ENCODE measurements around the gene TMEM170B. TPM values are rescaled to one million over a fixed set of nuclear protein-coding genes. Genes with fewer than 3 reads are reported as not detected.

The TMEM170B gene
- total and polyA plus RNA-seq, 9 of the 15 experiments (the other 6 are each of a cell fraction or from before 2014, with no cell fraction given) = 0.03 to 0.11 (median 0.07) TPM

- H3K9me3 ChIP-seq (replicated peaks; ENCODE audit: control insufficient read depth, insufficient read depth, low read depth, low read length) = no peaks in the 10 kb centered on the region
- WGBS (ENCODE audit: insufficient coverage, low coverage, missing lambda C conversion rate) = 3% methylated on average over 7 of the region's 7 CpGs
- BruUV-seq (replicated peaks) = no TSS peak
- no peak for DNase-seq (ENCODE audit: extremely low read depth in 1 of 4, low spot score in 3 of 4)
- H4K20me1 ChIP-seq (replicated peaks; ENCODE audit: control insufficient read depth, insufficient read depth, low read length) = no peaks in the 10 kb centered on the region
- no peak overlapping the region for H2AFZ ChIP-seq (ENCODE audit: low read depth, low read length)
- TF ChIP-seq ELF2 (CRISPR knock-in tag; IDR thresholded peaks at IDR 0.05) (no peak), SRSF7 (optimal IDR thresholded peaks at IDR 0.05; ENCODE audit: low read depth, low read length) (no peak), BRF1 (IDR thresholded peaks at IDR 0.05; ENCODE audit: borderline replicate concordance, extremely low read depth, insufficient read length) (no peak)
- H3K9ac ChIP-seq (ENCODE audit: insufficient read depth in 1 of 2, low read depth in 2 of 2, low read length in 2 of 2) = no peak overlapping the region
- intact Hi-C loops (cut with micrococcal nuclease) = no loop called here
- H3K9me1 ChIP-seq (ENCODE audit: control insufficient read depth, insufficient read depth, low read length) = no peaks in the 10 kb centered on the region
- POLR2A ChIA-PET = interaction anchor here (0.8 to 1.6 kb wide), 2 partner anchors 8 to 14 kb away, joined by 4 to 8 read pairs; no protein-coding TSS in a partner anchor
- CTCF ChIA-PET (ENCODE audit: low intra/inter-chr PET ratio) = no interaction called here
- H3K27me3 ChIP-seq (ENCODE audit: control insufficient read depth in 2 of 2, insufficient read depth in 2 of 2, low read length in 2 of 2) = peaks cover 8 to 30% of the 10 kb centered on the region in 2 experiments
- H3K36me3 ChIP-seq (ENCODE audit: control insufficient read depth, insufficient read depth, low read length) = no peaks in the 10 kb centered on the region
- no peak for FAIRE-seq
- H3K79me2 ChIP-seq (ENCODE audit: control insufficient read depth, insufficient read depth, low read length) = no peaks in the 10 kb centered on the region
- no peaks in the 10 kb centered on the region for H3K4me1 ChIP-seq (replicated peaks in 1 of 2; ENCODE audit: control insufficient read depth in 2 of 2, insufficient read depth in 2 of 2, low read length in 2 of 2)
- in situ Hi-C loops (cut with MboI) = no loop called here
- H3K4me2 ChIP-seq (ENCODE audit: insufficient read depth, low read length) = no peak overlapping the region
- H3K27ac ChIP-seq (ENCODE audit: extremely low read depth, low read depth, low read length) = no peak overlapping the region
- ATAC-seq = no peak
- no peak overlapping the region for H3K4me3 ChIP-seq
These were observed 64.4 kb downstream of the TMEM170B start for GRCh38 chr6:11601776-11602605.

DNA sequence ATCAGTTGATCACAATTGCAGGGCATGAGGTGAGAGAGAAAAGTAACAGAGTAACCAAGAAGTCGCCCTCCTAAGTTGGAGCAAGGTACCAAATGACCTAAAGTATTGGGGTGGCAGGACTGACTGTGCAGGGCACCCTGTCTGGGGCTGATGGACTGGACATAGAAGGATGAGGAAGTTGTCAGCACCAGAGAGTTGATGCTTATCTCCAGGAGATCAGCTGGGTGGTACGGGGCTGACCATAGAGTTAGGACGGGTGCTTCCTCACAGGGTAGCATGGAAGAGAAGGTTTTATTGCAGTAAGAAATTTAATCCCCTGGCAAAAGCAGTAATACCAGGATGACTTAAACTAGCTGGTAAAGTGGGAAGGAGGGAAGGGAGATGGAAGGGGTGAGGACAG, 66.7 kb downstream of the TMEM170B start:
- no TSS peak for BruUV-seq (replicated peaks)
- FAIRE-seq (no peak), DNase-seq (ENCODE audit: extremely low read depth in 1 of 4, low spot score in 3 of 4) (no peak), ATAC-seq (no peak)
- Histone ChIP-seq H2AFZ (ENCODE audit: low read depth, low read length) (no peak overlapping the region), H3K4me2 (ENCODE audit: insufficient read depth, low read length) (no peak overlapping the region), H3K9me1 (ENCODE audit: control insufficient read depth, insufficient read depth, low read length) (no peaks in the 10 kb centered on the region), H3K9me3 (replicated peaks; ENCODE audit: control insufficient read depth, insufficient read depth, low read depth, low read length) (no peaks in the 10 kb centered on the region), H3K27ac (ENCODE audit: extremely low read depth, low read depth, low read length) (no peak overlapping the region), H3K36me3 (ENCODE audit: control insufficient read depth, insufficient read depth, low read length) (no peaks in the 10 kb centered on the region), H3K4me1 (replicated peaks in 1 of 2; ENCODE audit: control insufficient read depth in 2 of 2, insufficient read depth in 2 of 2, low read length in 2 of 2) (no peaks in the 10 kb centered on the region), H3K79me2 (ENCODE audit: control insufficient read depth, insufficient read depth, low read length) (no peaks in the 10 kb centered on the region), H3K4me3 (no peak overlapping the region), H3K27me3 (ENCODE audit: control insufficient read depth in 2 of 2, insufficient read depth in 2 of 2, low read length in 2 of 2) (peaks cover 23 to 47% of the 10 kb centered on the region in 2 experiments), H3K9ac (ENCODE audit: insufficient read depth in 1 of 2, low read depth in 2 of 2, low read length in 2 of 2) (no peak overlapping the region), H4K20me1 (replicated peaks; ENCODE audit: control insufficient read depth, insufficient read depth, low read length) (no peaks in the 10 kb centered on the region)
- CTCF ChIA-PET (ENCODE audit: low intra/inter-chr PET ratio) = no interaction called here
- POLR2A ChIA-PET = interaction anchor here (0.6 kb wide), 1 partner anchor 9 kb away, joined by 3 read pairs; no protein-coding TSS in a partner anchor
- intact Hi-C loops (cut with micrococcal nuclease) (no loop called here), in situ Hi-C loops (cut with MboI) (no loop called here)
- WGBS (ENCODE audit: insufficient coverage, low coverage, missing lambda C conversion rate) = 0% methylated on average over 3 of the region's 3 CpGs
- no peak for TF ChIP-seq TRIM25 (IDR thresholded peaks at IDR 0.05; ENCODE audit: borderline replicate concordance)
- no peak for TF ChIP-seq RBM15 (IDR thresholded peaks at IDR 0.05; ENCODE audit: insufficient read depth, low read length)
- TF ChIP-seq ZNF121 (CRISPR knock-in tag; conservative IDR thresholded peaks at IDR 0.05) = no peak
- TF ChIP-seq POLR3A (IDR thresholded peaks at IDR 0.05; ENCODE audit: borderline replicate concordance, extremely low read depth, insufficient read depth, insufficient read length) = no peak
- TF ChIP-seq, protein P1, sequence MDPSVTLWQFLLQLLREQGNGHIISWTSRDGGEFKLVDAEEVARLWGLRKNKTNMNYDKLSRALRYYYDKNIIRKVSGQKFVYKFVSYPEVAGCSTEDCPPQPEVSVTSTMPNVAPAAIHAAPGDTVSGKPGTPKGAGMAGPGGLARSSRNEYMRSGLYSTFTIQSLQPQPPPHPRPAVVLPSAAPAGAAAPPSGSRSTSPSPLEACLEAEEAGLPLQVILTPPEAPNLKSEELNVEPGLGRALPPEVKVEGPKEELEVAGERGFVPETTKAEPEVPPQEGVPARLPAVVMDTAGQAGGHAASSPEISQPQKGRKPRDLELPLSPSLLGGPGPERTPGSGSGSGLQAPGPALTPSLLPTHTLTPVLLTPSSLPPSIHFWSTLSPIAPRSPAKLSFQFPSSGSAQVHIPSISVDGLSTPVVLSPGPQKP (CRISPR knock-in tag; IDR thresholded peaks at IDR 0.05) = no peak
- no peak for TF ChIP-seq ELF1 (tag; IDR thresholded peaks at IDR 0.05)

All from K562 (cell line).